DND-41 (cell line): ENCODE data around the gene DDX49.

Experiments used
- ATAC-seq: fragments of 200-7000 bp; cut with Tn5 transposase; 3 replicates; pipeline ENCODE4 v1.9.1; 2021; ENCODE audit warnings: low read depth; ENCODE audit not compliant: insufficient read depth
- DNase-seq: peaks from one replicate; pipeline ENCODE4 v3.0.0-alpha.2; 2020
- H2AFZ ChIP-seq: 2 replicates; pipeline ENCODE4 v1.6.0; 2012; ENCODE audit warnings: low read depth, low read length
- H3K27ac ChIP-seq: 2 replicates; pipeline ENCODE4 v1.5.1; 2012; ENCODE audit warnings: low read length, inconsistent platforms
- H3K27me3 ChIP-seq: fragments of 200-600 bp; sonication (generic); 2 replicates; pipeline ENCODE4 v1.6.0; 2012; ENCODE audit warnings: low read length, mild to moderate bottlenecking, inconsistent platforms; ENCODE audit not compliant: insufficient read depth, poor library complexity
- H3K36me3 ChIP-seq: 2 replicates; pipeline ENCODE4 v1.5.1; 2012; ENCODE audit warnings: low read length, inconsistent platforms; ENCODE audit not compliant: insufficient read depth
- H3K4me1 ChIP-seq: 2 replicates; pipeline ENCODE4 v1.5.1; 2012; ENCODE audit warnings: mild to moderate bottlenecking, low read length; ENCODE audit not compliant: insufficient read depth
- H3K4me2 ChIP-seq: 2 replicates; pipeline ENCODE4 v1.6.0; 2012; ENCODE audit warnings: mild to moderate bottlenecking, moderate library complexity, low read length, inconsistent platforms; ENCODE audit not compliant: insufficient read depth
- H3K4me3 ChIP-seq, 2 experiments: fragments of 200-600 bp in 1 of 2; shearing (Covaris generic) in 1 of 2; 2 replicates each; pipeline ENCODE4 v1.5.1; 2012 to 2016; ENCODE audit warnings: inconsistent platforms in 2 of 2, low read length in 2 of 2, mild to moderate bottlenecking in 2 of 2, low read depth in 1 of 2, moderate library complexity in 1 of 2
- H3K79me2 ChIP-seq: 2 replicates; pipeline ENCODE4 v1.6.0; 2012; ENCODE audit warnings: low read length, inconsistent platforms; ENCODE audit not compliant: insufficient read depth
- H3K9ac ChIP-seq: 2 replicates; pipeline ENCODE4 v1.6.0; 2012; ENCODE audit warnings: low read depth, mild to moderate bottlenecking, inconsistent platforms, low read length, moderate library complexity
- H3K9me3 ChIP-seq: 2 replicates; pipeline ENCODE4 v1.5.1; 2012; ENCODE audit warnings: low read length, moderate library complexity, mild to moderate bottlenecking, inconsistent platforms; ENCODE audit not compliant: insufficient read depth, severe bottlenecking
- H4K20me1 ChIP-seq: 2 replicates; pipeline ENCODE4 v1.6.0; 2012; ENCODE audit warnings: low read length; ENCODE audit not compliant: insufficient read depth
- EZH2 ChIP-seq: IDR thresholded peaks from 3 replicates; pipeline ENCODE4 v1.6.1; 2012; ENCODE audit warnings: borderline replicate concordance, low read depth, mild to moderate bottlenecking, moderate library complexity, low read length, inconsistent platforms; ENCODE audit not compliant: severe bottlenecking
- TF ChIP-seq, protein P1 (sequence below): IDR thresholded peaks from 2 replicates; pipeline ENCODE4 v1.5.1; 2012; ENCODE audit warnings: borderline replicate concordance, low read length, moderate library complexity, mild to moderate bottlenecking; ENCODE audit not compliant: poor library complexity, severe bottlenecking; ENCODE audit errors: extremely low read depth

DDX49 gene

DNA sequence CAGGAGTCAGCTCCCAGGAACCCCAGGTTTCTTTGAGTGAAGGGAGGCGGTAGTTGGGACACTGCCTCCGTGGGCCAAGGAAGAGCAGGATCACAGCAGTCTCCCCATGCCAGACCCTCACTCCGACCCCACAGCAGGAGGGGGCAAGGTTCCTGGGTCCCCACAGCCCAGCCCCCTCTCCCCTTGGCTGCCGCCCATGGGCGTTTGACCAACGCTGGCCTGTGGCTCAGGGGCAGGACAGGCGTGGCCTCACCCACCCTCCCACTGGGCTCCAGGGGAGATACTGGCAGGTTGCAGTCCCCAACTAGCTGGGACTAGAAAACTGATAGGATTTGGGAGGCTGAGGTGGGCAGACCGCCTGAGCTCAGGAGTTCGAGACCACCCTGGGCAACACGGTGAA lies 9.5 kb upstream of the DDX49 start:
- Histone ChIP-seq H3K27ac (no peak overlapping the region), H3K4me2 (no peak overlapping the region), H3K79me2 (peaks cover 26% of the 10 kb centered on the region), H3K27me3 (no peaks in the 10 kb centered on the region), H3K9ac (no peak overlapping the region), H3K4me3 (no peak overlapping the region), H4K20me1 (peaks cover 44% of the 10 kb centered on the region), H3K9me3 (no peaks in the 10 kb centered on the region), H3K4me1 (no peaks in the 10 kb centered on the region), H3K36me3 (peaks cover 81% of the 10 kb centered on the region), H2AFZ (no peak overlapping the region)
- DNase-seq (no peak), ATAC-seq (no peak)
- TF ChIP-seq EZH2: no peak
- TF ChIP-seq, protein P1, sequence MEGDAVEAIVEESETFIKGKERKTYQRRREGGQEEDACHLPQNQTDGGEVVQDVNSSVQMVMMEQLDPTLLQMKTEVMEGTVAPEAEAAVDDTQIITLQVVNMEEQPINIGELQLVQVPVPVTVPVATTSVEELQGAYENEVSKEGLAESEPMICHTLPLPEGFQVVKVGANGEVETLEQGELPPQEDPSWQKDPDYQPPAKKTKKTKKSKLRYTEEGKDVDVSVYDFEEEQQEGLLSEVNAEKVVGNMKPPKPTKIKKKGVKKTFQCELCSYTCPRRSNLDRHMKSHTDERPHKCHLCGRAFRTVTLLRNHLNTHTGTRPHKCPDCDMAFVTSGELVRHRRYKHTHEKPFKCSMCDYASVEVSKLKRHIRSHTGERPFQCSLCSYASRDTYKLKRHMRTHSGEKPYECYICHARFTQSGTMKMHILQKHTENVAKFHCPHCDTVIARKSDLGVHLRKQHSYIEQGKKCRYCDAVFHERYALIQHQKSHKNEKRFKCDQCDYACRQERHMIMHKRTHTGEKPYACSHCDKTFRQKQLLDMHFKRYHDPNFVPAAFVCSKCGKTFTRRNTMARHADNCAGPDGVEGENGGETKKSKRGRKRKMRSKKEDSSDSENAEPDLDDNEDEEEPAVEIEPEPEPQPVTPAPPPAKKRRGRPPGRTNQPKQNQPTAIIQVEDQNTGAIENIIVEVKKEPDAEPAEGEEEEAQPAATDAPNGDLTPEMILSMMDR: no peak

DNA sequence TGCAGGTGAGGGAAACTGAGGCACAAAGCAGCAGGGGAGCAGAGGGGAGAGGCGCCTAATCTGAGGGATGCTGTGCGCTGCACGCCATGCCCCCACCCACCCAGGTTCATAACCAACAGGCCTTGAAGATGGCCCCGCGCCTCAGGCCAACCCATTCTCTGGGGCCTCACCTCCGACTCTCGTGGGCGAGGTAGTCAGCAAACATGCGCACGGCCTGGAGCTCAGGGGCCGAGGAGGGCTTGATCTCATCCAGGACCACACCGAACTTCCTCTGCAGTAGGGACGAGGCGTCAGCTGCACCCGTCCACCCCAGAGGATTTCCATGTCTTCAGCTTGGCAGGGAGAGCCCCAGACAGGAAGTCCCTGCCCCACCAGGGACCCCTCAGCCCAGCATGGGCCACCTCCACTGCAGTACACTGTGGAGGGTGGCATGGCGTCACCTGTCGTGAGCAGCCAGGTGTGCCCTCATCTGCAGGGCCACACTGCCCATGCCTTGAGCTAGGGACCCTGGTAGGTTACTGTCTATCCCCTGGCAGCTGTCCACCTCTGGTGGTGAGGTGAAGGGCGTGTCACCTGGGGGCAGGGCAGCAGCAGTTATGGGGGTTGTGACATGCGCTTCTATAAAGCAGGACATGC lies 8.6 kb upstream of the DDX49 start:
- Histone ChIP-seq H3K4me2 (no peak overlapping the region), H3K27me3 (no peaks in the 10 kb centered on the region), H3K9ac (no peak overlapping the region), H3K36me3 (peaks cover 81% of the 10 kb centered on the region), H3K4me3 (no peak overlapping the region), H2AFZ (no peak overlapping the region), H3K4me1 (peaks cover 7% of the 10 kb centered on the region; the same call in 1 of the 2 replicates), H3K9me3 (no peaks in the 10 kb centered on the region), H3K27ac (no peak overlapping the region), H4K20me1 (peaks cover 48% of the 10 kb centered on the region), H3K79me2 (peaks cover 35% of the 10 kb centered on the region)
- TF ChIP-seq, protein P1: no peak
- no peak for TF ChIP-seq EZH2
- ATAC-seq (no peak), DNase-seq (no peak)

DNA sequence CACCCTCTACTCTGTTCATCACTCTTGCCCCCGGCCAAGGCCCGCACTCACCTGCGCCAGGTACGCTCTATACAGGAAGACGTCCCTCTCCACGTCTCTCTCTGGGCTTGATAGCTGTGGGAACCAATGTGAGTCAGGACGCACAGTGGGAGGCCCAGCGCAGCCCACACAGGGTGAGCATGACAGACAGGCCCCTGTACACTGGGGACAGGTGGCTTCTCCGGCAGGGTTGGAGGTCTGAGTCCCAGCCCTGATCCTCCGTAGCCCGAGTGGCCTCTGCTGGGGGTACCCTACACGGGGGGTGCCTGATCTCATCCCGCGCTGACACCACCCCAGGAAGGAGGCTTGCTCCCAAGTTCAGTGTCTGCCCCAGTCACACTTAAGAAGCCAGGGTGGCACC lies 6.6 kb upstream of the DDX49 start:
- H3K4me2 ChIP-seq: no peak overlapping the region
- no peaks in the 10 kb centered on the region for H3K27me3 ChIP-seq
- DNase-seq: no peak
- no peak overlapping the region for H3K9ac ChIP-seq
- no peak overlapping the region for H3K27ac ChIP-seq
- peaks cover 38% of the 10 kb centered on the region for H4K20me1 ChIP-seq
- no peaks in the 10 kb centered on the region for H3K9me3 ChIP-seq
- H3K36me3 ChIP-seq: peaks cover 61% of the 10 kb centered on the region
- TF ChIP-seq, protein P1: no peak
- no peak for TF ChIP-seq EZH2
- H2AFZ ChIP-seq: no peak overlapping the region
- H3K4me1 ChIP-seq: peaks cover 20% of the 10 kb centered on the region
- H3K79me2 ChIP-seq: peaks cover 54% of the 10 kb centered on the region
- H3K4me3 ChIP-seq: no peak overlapping the region
- ATAC-seq: no peak

DNA sequence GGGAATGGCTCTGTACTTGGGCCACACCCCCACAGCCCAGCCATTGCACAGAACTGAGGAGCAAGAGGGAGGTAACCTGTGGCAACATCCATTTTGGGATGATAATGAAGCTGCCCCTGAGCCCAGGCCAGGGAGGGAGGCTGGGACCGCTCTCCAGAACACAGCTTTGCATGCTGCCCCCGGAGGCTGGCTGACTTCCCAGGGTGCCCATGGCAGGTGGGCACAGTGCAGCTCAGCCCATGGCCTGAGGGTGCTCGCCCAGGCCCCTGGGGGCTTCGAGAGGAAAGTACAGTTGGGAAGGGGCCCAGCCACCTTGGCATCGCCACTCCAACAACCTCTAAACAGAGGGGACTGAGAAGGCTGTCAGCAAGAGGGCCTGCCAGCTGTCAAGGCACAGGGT lies 6.0 kb upstream of the DDX49 start:
- Histone ChIP-seq H4K20me1 (peaks cover 36% of the 10 kb centered on the region), H3K4me3 (no peak overlapping the region), H3K27me3 (no peaks in the 10 kb centered on the region), H3K9ac (no peak overlapping the region), H3K27ac (no peak overlapping the region), H3K4me2 (no peak overlapping the region), H3K79me2 (peaks cover 60% of the 10 kb centered on the region), H3K4me1 (peaks cover 26% of the 10 kb centered on the region), H3K36me3 (peaks cover 57% of the 10 kb centered on the region), H2AFZ (no peak overlapping the region), H3K9me3 (no peaks in the 10 kb centered on the region)
- DNase-seq (no peak), ATAC-seq (no peak)
- TF ChIP-seq EZH2: no peak
- TF ChIP-seq, protein P1: no peak
